ENCODE data around the gene COL12A1.

GRCh38 chr6:75077701-75078100, 128.2 kb downstream of the COL12A1 start:
- TF ChIP-seq POLR2A (IDR thresholded peaks at IDR 0.05) (no peak), CTCF (IDR thresholded peaks at IDR 0.05) (no peak)
